Right renal pelvis (tissue), 4 donors: ENCODE data around the gene BMP6. TPM values are rescaled to one million over a fixed set of nuclear protein-coding genes. Genes with fewer than 3 reads are reported as not detected.

ENCODE experiments used
- DNase-seq, 4 donors: peaks; one replicate each; pipeline ENCODE4 v3.0.0-alpha.2; 2013; ENCODE audit warnings: low read depth in 4 of 4, low spot score in 3 of 4, missing footprints in 1 of 4
- polyA plus RNA-seq, 4 donors: library from polyadenylated mRNA; unstranded; fragments of 120-200 nt; gene quantifications; one replicate each; pipeline ENCODE4 v1.2.1, GENCODE V29; 2013; ENCODE audit not compliant: insufficient read length in 4 of 4

BMP6 gene
- polyA plus RNA-seq, 4 donors = 7.4 to 8.7 (median 7.6) TPM

DNA sequence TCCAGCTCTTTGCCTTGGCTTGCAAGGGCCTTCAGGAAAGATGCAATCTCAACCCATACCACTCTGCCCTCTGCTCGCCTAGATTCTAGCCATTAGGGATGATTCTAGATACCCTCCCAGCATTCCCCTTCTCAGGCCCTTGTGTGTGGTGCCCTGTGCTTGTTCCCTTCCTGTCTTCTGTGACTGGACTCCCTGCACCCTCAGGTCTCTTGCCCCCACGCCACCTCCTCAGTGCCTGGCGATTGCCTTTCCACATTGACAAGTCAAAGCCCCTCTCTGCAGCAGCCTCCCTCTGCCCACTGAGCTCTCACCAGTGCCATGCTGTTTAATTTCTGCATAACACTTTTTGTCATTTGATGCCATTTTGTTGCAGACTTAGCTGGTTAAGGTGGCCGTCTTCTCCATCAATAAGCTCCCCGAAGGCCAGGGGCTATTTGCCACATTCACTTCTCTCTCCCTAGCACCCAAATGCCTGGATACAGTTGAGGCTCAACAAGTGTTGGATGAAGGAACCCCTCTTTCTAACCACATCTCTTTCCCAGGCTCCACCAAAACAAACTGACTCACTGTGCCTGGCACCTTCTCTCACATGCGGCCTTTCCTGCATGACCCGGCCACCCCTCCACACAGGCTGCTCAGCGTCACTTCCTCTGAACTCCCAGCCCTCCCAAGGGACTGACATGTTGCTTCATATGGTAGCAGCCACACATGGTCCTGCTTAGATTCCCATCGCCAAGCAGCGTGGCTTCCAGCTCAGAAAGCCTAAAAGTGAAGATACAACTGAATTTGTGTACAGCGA lies 189.3 kb downstream of the BMP6 start:
- DNase-seq = no peak

DNA sequence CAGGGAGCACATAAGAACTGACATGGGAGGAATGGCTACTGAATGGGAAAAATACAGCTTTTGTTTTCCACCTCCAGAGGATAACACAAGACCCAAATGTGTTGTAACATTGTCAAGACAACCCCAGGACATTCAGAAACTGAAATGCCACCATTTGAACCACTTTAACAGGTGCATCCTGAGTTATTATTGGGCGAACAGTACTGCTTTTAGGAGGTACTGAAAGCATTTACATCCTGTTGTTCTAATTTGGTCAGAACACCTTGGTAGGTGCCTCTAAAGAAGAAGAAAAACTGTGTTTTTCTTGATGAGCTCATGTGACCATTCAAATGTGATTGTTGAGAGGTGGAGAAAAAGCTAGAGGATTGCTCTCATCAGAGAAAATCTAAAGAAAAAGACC lies 191.1 kb downstream of the BMP6 start:
- no peak for DNase-seq

DNA sequence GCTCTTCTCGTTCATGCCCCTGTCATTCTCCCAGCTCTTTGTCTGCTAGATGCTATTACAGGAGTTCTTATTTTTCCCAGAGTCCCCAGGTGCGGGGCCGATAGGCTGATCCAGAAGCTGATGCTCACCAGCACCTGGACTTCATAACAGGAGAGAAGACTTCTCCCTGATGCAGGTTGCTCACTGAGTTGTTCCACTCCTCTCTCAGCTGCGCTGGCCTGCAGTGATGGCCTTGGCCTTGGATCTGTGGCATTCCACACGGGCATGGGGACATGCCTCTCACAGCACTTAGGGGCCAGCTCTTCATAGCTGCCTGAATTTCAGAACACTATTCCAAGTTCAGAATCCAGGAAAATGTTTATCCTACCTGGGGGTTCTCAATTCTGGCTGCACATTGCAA lies 191.8 kb downstream of the BMP6 start:
- no peak for DNase-seq

DNA sequence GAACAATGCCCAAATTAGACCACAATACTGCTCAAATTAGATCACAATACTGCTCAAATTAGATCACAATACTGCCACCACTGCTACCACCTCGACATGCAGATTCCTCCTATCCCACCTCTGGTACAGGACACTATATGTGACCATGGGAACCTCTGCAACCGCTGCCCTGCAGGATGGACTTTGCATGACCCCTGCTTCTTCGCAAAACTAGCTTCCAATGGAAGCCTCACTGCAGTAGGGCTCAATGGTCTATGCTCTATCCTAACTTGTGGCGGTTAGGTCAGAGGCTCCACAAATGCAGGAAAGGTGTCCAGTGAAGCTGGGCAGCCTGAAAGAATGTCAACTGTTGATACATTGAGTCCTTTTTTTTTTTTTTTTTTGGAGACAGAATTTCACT lies 192.5 kb downstream of the BMP6 start:
- DNase-seq = no peak

DNA sequence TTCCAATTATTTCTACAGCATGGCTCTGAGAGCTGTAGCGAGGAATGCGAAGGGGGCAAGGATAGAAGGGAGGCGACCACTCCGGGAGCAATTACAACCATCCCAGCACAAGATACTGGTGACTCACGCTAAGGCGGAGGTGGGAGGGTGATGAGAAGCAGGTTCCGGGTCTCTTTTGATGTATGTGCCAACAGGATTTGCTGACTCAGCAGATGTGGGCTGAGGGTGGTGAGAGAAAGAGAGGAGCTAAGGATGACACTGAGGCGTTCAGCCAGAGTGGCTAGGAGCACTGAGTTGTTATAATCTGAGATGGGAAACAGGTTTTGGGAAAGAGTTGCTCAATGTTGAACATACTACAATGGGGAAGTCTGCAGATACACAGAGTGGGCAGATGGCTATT lies 194.0 kb downstream of the BMP6 start:
- DNase-seq = no peak

DNA sequence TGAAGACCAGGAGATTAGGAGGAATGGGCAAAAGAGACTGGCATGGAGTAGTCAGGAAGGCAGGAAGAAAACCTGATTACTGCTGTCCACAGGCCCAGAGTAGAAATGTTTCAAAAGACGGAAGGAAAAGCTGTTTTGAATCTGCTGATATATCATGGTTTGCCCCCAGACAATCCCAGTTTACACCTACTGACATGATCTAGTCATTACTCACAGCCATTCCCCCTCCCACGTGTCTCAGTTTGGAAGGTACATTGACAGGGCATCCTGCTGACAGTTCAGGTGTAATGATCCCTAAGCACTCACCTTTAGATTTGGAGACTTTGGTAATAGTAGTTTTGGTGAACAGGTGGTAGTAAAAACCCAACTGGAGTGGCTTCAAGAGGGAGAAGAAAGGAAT lies 194.5 kb downstream of the BMP6 start:
- no peak for DNase-seq

DNA sequence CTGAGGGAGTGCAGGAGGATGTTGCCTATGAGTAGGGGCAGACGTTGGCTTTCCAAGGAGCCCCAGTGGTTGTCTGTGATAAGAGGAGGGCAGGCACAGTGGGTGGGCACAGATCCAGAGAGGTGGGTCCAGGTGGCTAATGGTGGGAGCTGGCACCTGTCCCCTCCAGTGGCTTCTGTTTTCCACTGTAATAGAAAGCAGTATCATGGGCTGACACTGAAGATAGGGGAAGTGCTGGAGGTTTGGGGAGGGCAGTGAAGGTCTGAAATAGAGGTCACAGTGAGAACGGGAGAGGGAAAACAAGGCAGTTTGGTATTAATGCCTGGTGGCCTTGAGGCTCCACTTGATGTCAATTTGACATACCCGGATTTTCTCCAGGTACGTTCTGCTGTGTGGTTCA lies 195.1 kb downstream of the BMP6 start:
- DNase-seq = no peak

DNA sequence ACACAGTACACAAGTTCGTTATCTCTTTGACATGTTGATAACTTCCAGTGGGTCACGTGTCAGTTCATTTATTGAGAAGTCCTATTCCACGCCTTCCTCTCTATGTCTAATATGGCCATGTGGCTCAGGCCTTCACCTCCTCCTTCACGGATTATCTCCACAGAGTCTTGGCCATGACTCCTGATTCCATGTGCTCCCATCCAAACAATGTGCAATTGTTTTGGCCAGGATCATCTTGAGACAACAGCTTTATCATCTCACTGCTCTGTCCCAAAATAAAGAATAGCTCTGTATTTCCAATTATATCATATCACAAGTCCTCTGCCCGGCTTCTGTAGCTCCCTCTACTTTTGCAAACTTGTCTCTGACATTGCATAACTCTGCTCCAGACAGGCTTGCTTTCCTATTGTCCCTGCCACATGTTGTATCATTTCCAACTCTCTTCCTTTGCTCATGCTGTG lies 195.8 kb downstream of the BMP6 start:
- no peak for DNase-seq

DNA sequence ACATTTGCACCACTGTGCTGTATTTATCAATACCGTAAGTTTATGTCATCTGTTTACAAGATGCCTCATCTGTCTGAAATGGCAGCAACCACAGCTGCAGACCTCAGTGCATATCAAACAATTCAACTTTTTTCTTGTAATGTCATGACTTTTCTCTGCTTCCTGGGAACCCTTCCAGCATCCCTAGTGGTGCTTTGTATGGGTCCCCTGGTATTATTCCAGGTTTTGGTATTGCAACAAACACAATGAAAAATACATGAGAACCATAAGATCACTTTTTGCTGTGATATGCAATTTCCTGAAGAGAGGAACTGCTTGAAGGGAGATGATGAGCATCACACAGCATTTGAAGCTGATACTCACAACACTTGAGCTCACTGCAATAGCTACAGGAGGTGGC lies 196.7 kb downstream of the BMP6 start:
- no peak for DNase-seq

DNA sequence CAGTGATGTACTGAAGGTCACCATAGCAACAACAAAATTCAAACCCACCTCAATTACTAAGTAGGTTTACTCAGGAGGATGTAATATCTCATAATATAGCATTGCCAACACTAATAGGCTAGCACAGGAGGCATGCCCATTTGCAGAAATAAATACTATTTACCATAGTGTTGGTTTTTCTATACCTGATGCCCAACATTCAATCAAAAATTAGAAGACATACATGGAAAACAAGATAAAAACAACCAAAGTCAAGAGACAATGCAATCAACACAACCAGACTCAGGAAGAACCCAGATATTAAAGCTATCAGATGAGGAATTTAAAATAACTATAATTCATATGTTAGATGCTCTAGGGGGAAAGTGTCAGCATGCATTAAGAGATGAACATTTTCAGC lies 199.0 kb downstream of the BMP6 start:
- no peak for DNase-seq

Other genes with a start within 250 kb of the BMP6 start
- gene DSP, start 184.4 kb upstream of the BMP6 start, polyA plus RNA-seq = 10 to 100 TPM; 67.9 to 84.6 (median 81.0) TPM
- 10 to 100 TPM; 19.8 to 28.0 (median 21.5) TPM for gene SNRNP48, start 135.9 kb upstream of the BMP6 start, polyA plus RNA-seq
- 100 to 1,000 TPM in 2 of 4 donors, 10 to 100 TPM in 2; 96.2 to 106 (median 101) TPM for gene TXNDC5, start 184.7 kb downstream of the BMP6 start, polyA plus RNA-seq